Midbrain (tissue), 1 donor: ENCODE results near the gene NAA10.

Source experiments
- DNase-seq: peaks from one replicate; lab custom pipeline; 2025; lab: John Stamatoyannopoulos, UW

Gene NAA10

GRCh38 chrX:153883163-153883843, 51.5 kb downstream of the NAA10 start:
- no peak for DNase-seq

DNA sequence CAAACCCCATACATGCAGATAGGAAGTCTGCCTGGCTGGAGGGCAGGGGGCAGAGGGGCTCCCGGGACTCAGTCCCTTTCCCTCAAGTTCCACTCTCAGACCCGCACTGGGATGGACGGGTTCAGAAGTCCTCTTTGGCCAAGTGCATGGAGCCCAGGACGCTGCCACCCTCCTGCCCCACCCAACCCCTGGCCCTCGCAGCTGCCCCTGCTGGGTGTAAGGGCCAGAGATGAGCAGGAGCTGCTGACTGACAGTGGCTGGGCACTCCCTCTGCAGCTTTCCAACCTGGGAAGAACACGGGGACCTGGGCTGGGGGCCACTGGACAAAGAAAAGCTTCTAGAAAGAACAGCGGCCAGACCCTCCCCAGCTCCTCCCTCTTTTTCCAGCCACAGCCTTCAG, 52.3 kb downstream of the NAA10 start:
- no peak for DNase-seq

DNA sequence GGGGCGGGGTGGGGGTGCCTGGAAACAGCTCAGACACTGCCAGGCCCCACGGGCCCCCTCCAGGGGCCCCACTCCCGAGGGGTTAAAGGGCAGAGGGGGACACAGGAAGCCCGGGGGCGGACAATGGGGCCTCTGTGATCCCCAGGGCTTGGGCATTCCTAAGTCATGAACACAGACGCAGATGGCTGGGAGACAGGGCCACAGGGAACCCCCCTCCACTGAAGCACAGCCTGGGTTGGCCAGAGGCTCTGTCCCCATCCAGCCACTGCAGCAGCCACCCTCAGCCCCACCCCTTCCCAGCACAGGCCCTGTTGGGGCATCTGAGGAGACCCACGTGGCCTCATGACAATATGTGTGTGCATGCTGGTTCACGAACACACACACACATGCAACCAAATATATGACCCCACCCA, 52.7 kb downstream of the NAA10 start:
- no peak for DNase-seq

DNA sequence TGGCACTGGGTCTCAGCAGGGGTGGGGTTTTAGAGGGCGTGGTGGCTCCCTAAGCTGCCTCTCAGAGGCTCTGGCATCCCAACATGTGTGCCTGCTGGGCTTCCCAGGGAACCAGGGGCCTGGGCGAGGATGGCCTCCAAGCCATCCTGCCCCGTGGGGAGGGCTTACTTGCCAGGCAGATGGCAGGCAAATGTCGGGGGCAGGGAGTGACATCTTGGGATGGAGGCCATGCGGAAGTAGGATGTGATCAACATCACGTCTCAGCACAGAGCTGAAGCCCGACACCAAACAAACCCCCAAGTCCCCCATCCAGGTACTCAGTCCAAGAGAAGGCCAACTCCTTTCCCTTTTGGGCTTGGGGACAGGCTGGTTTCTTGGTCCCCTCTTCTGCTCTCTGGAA, 53.6 kb downstream of the NAA10 start:
- no peak for DNase-seq

DNA sequence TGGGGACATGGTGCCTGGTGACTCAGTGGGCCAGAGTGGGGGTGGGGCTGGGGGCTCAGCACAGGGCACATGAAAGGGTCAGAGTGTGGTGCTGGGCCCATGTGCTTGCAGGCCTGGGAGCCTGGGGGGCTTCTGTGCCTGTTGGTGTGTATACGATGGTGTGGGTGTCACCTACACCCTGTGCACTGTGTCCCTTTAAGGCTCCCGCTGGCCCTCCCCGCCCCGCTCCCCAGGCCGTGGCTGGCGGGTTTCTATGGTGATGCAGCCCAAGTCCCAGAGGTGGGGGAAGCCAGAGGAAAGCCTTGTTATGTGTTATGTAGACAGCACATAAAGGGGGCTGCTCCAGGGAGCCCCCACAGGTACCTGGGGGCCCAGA, 54.4 kb downstream of the NAA10 start:
- DNase-seq: no peak

DNA sequence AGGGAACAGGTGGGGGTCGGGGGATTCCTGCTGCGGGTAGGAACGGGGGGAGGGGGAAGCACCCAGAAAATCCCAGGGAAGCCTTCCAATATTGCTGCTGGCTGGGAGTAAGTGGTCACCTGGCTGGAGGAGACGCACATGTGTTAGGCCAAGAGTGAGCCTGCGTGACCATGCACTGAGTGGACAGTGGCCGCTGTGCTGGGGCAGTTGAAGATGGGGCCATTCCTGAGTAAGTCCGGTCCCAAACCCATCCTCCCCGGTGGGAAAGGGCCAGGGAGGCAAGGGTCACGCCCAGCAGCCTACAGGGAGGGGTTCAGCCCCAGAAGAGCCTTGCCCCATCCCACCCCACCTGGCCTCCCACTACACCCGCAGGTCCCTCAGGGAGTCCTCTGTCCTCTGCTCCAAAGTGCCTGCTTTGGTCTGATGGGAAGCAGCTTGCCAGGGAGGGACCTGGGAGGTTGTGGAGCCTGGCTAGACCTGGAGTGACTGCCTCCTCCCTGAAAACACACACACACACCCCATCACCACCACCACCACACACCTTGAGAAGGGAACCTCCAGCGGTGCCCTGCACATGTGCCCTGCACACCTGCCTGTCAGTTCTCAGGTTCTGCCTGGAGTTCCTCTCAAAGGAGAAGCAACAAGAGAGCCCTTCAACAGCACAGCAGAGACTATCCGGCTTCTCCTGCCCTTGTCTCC, 54.9 kb downstream of the NAA10 start:
- no peak for DNase-seq
